ENCODE measurements around the gene KRT83. TPM values are rescaled to one million over a fixed set of nuclear protein-coding genes. Genes with fewer than 3 reads are reported as not detected.

The KRT83 gene
- polyA plus RNA-seq, 1 of the 3 experiments (the other 2 are of a cell fraction), result 0.03 TPM

DNA sequence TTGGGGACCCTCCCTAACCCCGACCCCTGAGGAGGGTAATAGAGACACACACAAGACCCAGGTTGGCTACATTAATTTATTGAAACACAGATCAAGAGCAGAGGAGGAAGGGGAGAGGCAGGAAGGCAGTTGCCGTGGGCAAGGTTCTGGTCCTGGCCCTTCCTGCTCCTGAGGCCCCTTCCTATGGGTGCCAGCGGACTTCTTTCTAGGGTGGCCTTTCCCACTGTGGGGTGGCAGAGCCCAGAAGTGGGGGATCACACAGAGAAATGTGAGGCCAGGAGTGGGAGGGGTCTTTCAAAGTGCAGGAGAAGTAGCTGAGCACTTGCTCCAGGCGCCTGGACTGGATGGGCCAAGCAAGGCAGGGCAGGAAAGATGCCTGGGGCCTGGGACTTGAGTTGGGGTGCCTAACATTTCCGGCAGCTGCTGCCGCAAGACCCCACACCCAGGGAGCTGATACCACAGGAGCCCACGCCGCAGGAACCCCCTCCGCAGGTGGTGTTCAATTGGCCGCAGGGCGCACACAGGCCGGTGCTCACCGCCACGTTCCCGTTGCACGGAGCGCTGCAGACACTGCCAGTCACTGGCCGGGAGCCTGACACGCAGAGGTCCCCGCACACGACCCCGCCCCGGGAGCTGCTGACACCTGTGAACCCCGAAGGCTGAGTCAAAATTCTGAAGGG lies 35.2 kb downstream of the KRT83 start (continued):
- no peak for TF ChIP-seq MAX (IDR thresholded peaks at IDR 0.05; ENCODE audit: low read depth)
- TF ChIP-seq RXRA (IDR thresholded peaks at IDR 0.05; ENCODE audit: borderline replicate concordance, low read depth), result no peak
- no peak for TF ChIP-seq USF2 (IDR thresholded peaks at IDR 0.05; ENCODE audit: borderline replicate concordance, low read depth, low read length)
- TF ChIP-seq RAD21 (IDR thresholded peaks at IDR 0.05; ENCODE audit: low read length), result no peak
- TF ChIP-seq, protein P1, sequence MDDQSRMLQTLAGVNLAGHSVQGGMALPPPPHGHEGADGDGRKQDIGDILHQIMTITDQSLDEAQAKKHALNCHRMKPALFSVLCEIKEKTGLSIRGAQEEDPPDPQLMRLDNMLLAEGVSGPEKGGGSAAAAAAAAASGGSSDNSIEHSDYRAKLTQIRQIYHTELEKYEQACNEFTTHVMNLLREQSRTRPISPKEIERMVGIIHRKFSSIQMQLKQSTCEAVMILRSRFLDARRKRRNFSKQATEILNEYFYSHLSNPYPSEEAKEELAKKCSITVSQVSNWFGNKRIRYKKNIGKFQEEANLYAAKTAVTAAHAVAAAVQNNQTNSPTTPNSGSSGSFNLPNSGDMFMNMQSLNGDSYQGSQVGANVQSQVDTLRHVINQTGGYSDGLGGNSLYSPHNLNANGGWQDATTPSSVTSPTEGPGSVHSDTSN (IDR thresholded peaks at IDR 0.05), result no peak

- Histone ChIP-seq H3K27ac (ENCODE audit: low read depth in 2 of 2, low read length in 1 of 2) (peak overlapping the region in 1 of 2 experiments; percentile 58; a peak in 2 of 4 replicates), H3K4me2 (0 out of 2 replicates have a peak overlapping the region, but pooled peaks have one; percentile 2), H3K9me3 (no peaks in the 10 kb centered on the region), H3K27me3 (ENCODE audit: insufficient read depth) (no peaks in the 10 kb centered on the region), H2AFZ (ENCODE audit: low read depth) (no peak overlapping the region), H3K9me2 (no peaks in the 10 kb centered on the region), H3K4me3 (ENCODE audit: low read depth in 2 of 2, low read length in 1 of 2) (no peak overlapping the region), H3K36me3 (replicated peaks in 1 of 2; ENCODE audit: control insufficient read depth in 1 of 2, insufficient read depth in 2 of 2, low read length in 1 of 2) (no peaks in the 10 kb centered on the region), H4K20me1 (ENCODE audit: insufficient read depth) (no peaks in the 10 kb centered on the region), H3K9ac (peak overlapping the region; percentile 2; the same call in 1 of the 2 replicates), H3K4me1 (ENCODE audit: control insufficient read depth in 1 of 2, insufficient read depth in 2 of 2, low read depth in 1 of 2, low read length in 1 of 2) (peaks cover 0 to 20% of the 10 kb centered on the region in 2 experiments; a peak in 3 of 4 replicates), H3K79me2 (ENCODE audit: insufficient read depth) (no peaks in the 10 kb centered on the region), H3F3A (replicated peaks; ENCODE audit: insufficient read depth) (peaks cover 35% of the 10 kb centered on the region)
- POLR2A ChIA-PET, result no interaction called here
- no peak for DNase-seq
- CTCF ChIA-PET, result interaction anchor here (1.5 to 2.2 kb wide), 4 partner anchors 22 to 72 kb away, joined by 5 to 9 read pairs (median 6); no protein-coding TSS in a partner anchor
- 40% methylated on average over 2 of the region's 2 CpGs for WGBS (ENCODE audit: low lambda C conversion rate)
- TF ChIP-seq SIN3A (IDR thresholded peaks at IDR 0.05; ENCODE audit: borderline replicate concordance, low read depth, low read length) (no peak), NFIC (IDR thresholded peaks at IDR 0.05; ENCODE audit: borderline replicate concordance) (peak; percentile 74), FOSL2 (IDR thresholded peaks at IDR 0.05; ENCODE audit: borderline replicate concordance, low read depth) (peak; percentile 53), EP300 (IDR thresholded peaks at IDR 0.05; ENCODE audit: borderline replicate concordance in 1 of 2, low read depth in 1 of 2, low read length in 1 of 2) (peak in 1 of 2 experiments; percentile 84; a peak in 2 of 4 replicates), JUND (IDR thresholded peaks at IDR 0.05) (peak; percentile 72), GATA2 (CRISPR knock-in tag; IDR thresholded peaks at IDR 0.05) (no peak), TCF12 (IDR thresholded peaks at IDR 0.05) (peak; percentile 94), RXRA (IDR thresholded peaks at IDR 0.05; ENCODE audit: borderline replicate concordance, low read depth) (peak; percentile 74; the same call in 1 of the 2 replicates), TEAD4 (IDR thresholded peaks at IDR 0.05; ENCODE audit: borderline replicate concordance, insufficient read depth) (peak; percentile 73; the same call in 1 of the 2 replicates)
- TF ChIP-seq, protein P1 (IDR thresholded peaks at IDR 0.05), result peak; percentile 92
Measured at GRCh38 chr12:52285172-52285745, 35.9 kb downstream of the KRT83 start.

Data from SK-N-SH (cell line).